Ovary (tissue), 9 donors: ENCODE data around the gene SEMA4D. TPM values are rescaled to one million over a fixed set of nuclear protein-coding genes. Genes with fewer than 3 reads are reported as not detected.

Experiments
- DNase-seq, 5 donors: peaks; one replicate each; pipeline ENCODE4 v3.0.0-alpha.2; 2019 to 2020
- H3K27ac ChIP-seq, 2 donors: fragments of 200-600 bp; one replicate each; pipeline versions ENCODE4 v1.5.1 to v1.8.0; 2019 to 2022
- H3K27me3 ChIP-seq: fragments of 200-600 bp; one replicate; pipeline ENCODE4 v1.8.0; 2022
- H3K36me3 ChIP-seq: fragments of 200-600 bp; sonication (generic); one replicate; pipeline ENCODE4 v1.5.1; 2019
- H3K4me1 ChIP-seq: one replicate; pipeline ENCODE4 v1.8.1; 2013; ENCODE audit warnings: mild to moderate bottlenecking, moderate library complexity; ENCODE audit not compliant: insufficient read depth
- H3K4me3 ChIP-seq: fragments of 200-600 bp; sonication (generic); one replicate; pipeline ENCODE4 v1.5.1; 2017
- H3K9me3 ChIP-seq, 2 donors: fragments of 200-600 bp in 1 of 2; sonication (generic) in 1 of 2; one replicate each; pipeline versions ENCODE4 v1.5.1 to v1.8.1; 2013 to 2019; ENCODE audit warnings: mild to moderate bottlenecking in 1 of 2, moderate library complexity in 1 of 2
- EP300 ChIP-seq: sonication (generic); formaldehyde crosslinking; IDR thresholded peaks from one replicate; pipeline ENCODE4 v1.6.1; 2017; ENCODE audit warnings: antibody characterized with exemption
- POLR2A ChIP-seq: fragments of 450-650 bp; IDR thresholded peaks from one replicate; pipeline ENCODE4 v1.6.1; 2017; ENCODE audit warnings: antibody characterized with exemption, mild to moderate bottlenecking, moderate library complexity
- WGBS, 3 donors: extraction: QIAGEN DNeasy Blood & Tissue Kit in 1 of 3; methylation state at CpG; one replicate each; pipeline versions ENCODE4 v1.1.5 to v1.1.7; 2013 to 2017; 5-methylcytosine and 5-hydroxymethylcytosine counted together
- intact Hi-C, 4 donors: fragments of 100-400 bp; cut with DNase I; formaldehyde crosslinking; loops; one replicate each; pipeline versions ENCODE4 v1.11.0 to v1.15.1; 2022 to 2023
- polyA plus RNA-seq, 2 donors: library from polyadenylated mRNA; stranded (reverse); fragments of 200-250 nt in 1 of 2; fragments of 350-450 nt in 1 of 2; fragmentation: Illumina TruSeq in 1 of 2; extraction: RNeasy Lipid Tissue Mini Kit (QIAGEN cat#74804) in 1 of 2; gene quantifications; one replicate each; pipeline ENCODE4 v1.2.3, GENCODE V29; 2013 to 2014
- total RNA-seq, 7 donors: library from RNA; depleted of rRNA in 2 of 7; stranded (reverse); fragments of >200 nt in 2 of 7; fragmentation: NEBNext Ultra II Directional in 3 of 7; extraction: Animal tissue kit (Norgen Biotek cat#: 25700) in 3 of 7; gene quantifications; one replicate each; pipeline versions ENCODE4 v1.1.0 to v1.2.4, GENCODE V29; 2016 to 2023
- TF ChIP-seq, protein P1 (sequence below), 3 donors: fragments of 450-650 bp in 2 of 3; fragments of 200-600 bp in 1 of 3; IDR thresholded peaks; one replicate each; pipeline versions ENCODE4 v1.5.1 to v1.8.0; 2016 to 2022; ENCODE audit warnings: antibody characterized with exemption in 3 of 3, mild to moderate bottlenecking in 1 of 3
- donor health status: DM: no; HTN: no; CAD: no; lungs with moderate emphysema.
- donor health status: DM: no; HTN: no; CAD: no.
- donor health status: Bipolar disorder and iron deficiency.
- donor health status: DM: yes; HTN: yes; CAD: no.
- donor health status: DM: no; HTN: no; CAD: no.
- donor health status: DM: yes; HTN: yes; CAD: no.

The SEMA4D gene
- total and polyA plus RNA-seq, 9 donors = 6.0 to 27.2 (median 16.7) TPM

DNA sequence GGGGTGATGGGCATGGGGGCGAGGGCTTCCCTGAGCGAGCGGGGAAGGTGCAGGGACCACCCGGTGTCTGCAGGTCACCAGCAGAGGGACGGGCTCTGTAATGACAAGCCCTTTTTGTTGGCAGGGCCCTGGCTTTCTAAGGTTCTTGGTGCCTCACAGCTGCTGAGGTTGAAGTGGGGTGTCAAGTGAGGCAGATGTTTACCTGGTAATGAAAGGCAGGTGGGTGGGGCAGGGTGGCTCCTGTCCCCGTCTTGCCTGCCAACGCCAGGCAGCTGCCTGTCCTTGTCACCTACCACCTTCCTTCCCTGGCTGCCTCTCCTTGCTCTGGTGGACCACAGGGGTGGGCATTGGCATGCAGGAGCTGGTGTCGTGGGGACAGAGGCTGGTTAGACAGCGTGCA lies 41.0 kb upstream of the SEMA4D start:
- no peaks in the 10 kb centered on the region for H3K27me3 ChIP-seq
- TF ChIP-seq EP300 (no peak), POLR2A (no peak)
- TF ChIP-seq, protein P1, sequence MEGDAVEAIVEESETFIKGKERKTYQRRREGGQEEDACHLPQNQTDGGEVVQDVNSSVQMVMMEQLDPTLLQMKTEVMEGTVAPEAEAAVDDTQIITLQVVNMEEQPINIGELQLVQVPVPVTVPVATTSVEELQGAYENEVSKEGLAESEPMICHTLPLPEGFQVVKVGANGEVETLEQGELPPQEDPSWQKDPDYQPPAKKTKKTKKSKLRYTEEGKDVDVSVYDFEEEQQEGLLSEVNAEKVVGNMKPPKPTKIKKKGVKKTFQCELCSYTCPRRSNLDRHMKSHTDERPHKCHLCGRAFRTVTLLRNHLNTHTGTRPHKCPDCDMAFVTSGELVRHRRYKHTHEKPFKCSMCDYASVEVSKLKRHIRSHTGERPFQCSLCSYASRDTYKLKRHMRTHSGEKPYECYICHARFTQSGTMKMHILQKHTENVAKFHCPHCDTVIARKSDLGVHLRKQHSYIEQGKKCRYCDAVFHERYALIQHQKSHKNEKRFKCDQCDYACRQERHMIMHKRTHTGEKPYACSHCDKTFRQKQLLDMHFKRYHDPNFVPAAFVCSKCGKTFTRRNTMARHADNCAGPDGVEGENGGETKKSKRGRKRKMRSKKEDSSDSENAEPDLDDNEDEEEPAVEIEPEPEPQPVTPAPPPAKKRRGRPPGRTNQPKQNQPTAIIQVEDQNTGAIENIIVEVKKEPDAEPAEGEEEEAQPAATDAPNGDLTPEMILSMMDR (IDR thresholded peaks at IDR 0.05) = no peak
- WGBS, 3 donors = 92 to 95% (median 94%) methylated on average over 9 of the region's 9 CpGs
- intact Hi-C loops = no loop called here
- H3K36me3 ChIP-seq = no peaks in the 10 kb centered on the region
- H3K4me1 ChIP-seq = no peaks in the 10 kb centered on the region
- H3K4me3 ChIP-seq = no peak overlapping the region
- no peak overlapping the region for H3K27ac ChIP-seq
- H3K9me3 ChIP-seq = no peaks in the 10 kb centered on the region
- no peak for DNase-seq

DNA sequence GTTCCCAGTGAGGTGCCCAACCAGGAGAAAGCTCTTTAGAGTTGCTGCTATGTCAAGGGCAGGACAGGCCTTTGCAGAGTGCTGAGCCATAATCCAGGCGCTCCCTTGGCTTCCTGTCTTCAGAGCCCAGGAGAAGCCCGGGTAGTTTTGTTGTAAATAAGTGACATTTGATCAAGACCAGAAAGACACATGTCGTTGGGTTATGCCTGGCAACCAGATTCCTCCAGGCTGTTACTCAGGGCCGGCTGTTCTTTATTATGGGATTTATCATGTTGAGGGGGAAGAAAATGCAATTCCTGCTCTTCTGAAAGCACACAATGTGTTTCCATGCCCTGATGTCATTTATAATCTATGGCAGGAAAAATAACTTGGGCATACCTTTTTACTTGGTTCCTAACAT lies 39.3 kb upstream of the SEMA4D start:
- H3K4me3 ChIP-seq = no peak overlapping the region
- no peaks in the 10 kb centered on the region for H3K27me3 ChIP-seq
- H3K4me1 ChIP-seq = no peaks in the 10 kb centered on the region
- DNase-seq = no peak
- TF ChIP-seq, protein P1 (IDR thresholded peaks at IDR 0.05) = no peak
- TF ChIP-seq POLR2A (no peak), EP300 (no peak)
- 67 to 73% (median 69%) methylated on average over 4 of the region's 4 CpGs for WGBS, 3 donors
- no peak overlapping the region for H3K27ac ChIP-seq
- intact Hi-C loops = no loop called here
- H3K9me3 ChIP-seq = no peaks in the 10 kb centered on the region
- no peaks in the 10 kb centered on the region for H3K36me3 ChIP-seq

DNA sequence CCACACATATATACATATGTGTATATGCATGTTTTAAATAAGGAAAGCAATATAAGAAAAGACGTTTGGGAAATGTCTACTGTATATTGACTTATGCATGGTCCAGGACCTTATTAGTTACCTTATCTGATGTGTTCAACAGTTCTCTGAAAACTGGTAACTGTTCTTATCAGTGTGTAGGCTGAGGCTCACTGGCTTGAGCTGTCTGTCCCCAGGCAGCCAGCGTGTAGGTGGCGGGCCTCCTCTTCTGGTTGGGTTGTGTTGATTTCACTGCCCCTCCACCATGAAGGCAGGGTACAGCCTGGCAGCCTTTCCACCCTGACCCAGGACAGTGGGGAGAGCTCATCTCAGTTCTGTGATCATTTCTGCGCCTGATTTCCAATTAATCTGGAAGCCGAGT lies 38.7 kb upstream of the SEMA4D start:
- TF ChIP-seq, protein P1 (IDR thresholded peaks at IDR 0.05) = no peak
- TF ChIP-seq EP300 (no peak), POLR2A (no peak)
- WGBS, 3 donors = 83 to 88% (median 85%) methylated on average over 5 of the region's 5 CpGs
- intact Hi-C loops = no loop called here
- no peaks in the 10 kb centered on the region for H3K36me3 ChIP-seq
- H3K27me3 ChIP-seq = no peaks in the 10 kb centered on the region
- H3K27ac ChIP-seq = no peak overlapping the region
- no peaks in the 10 kb centered on the region for H3K4me1 ChIP-seq
- H3K9me3 ChIP-seq = no peaks in the 10 kb centered on the region
- DNase-seq = no peak
- H3K4me3 ChIP-seq = no peak overlapping the region

DNA sequence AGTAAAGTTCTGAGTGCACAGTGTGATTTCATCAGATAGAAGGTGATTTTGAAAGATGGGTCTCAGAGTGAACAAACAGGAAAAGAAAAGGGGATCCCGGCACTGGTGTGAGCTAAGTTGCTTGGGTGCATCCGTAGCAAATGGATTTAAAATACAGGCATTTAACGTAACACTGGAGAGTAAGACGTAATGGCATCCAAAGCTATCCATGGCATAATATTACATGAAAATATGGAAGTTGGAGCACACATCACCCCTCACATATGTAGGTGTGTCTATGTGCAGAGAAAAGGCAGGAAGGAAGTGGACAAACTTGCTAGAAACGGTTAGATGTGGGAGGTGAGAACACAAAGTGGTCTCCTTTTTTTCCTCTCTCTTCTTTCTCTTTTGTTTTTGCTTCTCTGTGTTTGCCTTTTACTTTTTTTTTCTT lies 38.2 kb upstream of the SEMA4D start:
- 76 to 80% (median 77%) methylated on average over 5 of the region's 5 CpGs for WGBS, 3 donors
- Histone ChIP-seq H3K4me3 (no peak overlapping the region), H3K36me3 (no peaks in the 10 kb centered on the region), H3K27ac (no peak overlapping the region), H3K9me3 (no peaks in the 10 kb centered on the region), H3K27me3 (no peaks in the 10 kb centered on the region), H3K4me1 (no peaks in the 10 kb centered on the region)
- DNase-seq = no peak
- TF ChIP-seq, protein P1 (IDR thresholded peaks at IDR 0.05) = no peak
- intact Hi-C loops = no loop called here

DNA sequence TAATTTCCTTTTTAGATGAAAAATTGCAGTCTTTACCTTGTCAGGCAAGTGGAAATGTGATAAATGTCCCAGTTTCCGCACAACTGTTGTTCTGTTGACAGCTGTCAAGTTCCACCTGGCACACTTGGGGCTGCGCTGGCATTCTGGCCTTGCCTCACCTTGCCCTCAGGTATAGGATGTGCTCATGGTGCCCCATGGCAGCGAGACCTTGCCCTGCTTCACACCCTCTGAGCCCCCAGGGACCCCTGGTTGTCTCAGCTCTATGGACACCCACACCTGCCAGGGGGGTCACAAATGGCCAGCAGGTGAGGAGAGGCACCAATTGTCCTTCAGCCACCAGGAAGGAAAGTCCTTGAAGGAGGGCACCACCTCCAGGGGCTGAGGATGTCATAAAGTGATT lies 37.5 kb upstream of the SEMA4D start:
- intact Hi-C loops = loop anchor here in 1 of 4 donors (2.0 kb wide), 1 partner anchor 523 kb away; no protein-coding TSS in a partner anchor
- TF ChIP-seq EP300 = no peak
- TF ChIP-seq, protein P1 (IDR thresholded peaks at IDR 0.05) = no peak
- no peak for TF ChIP-seq POLR2A
- no peak for DNase-seq
- Histone ChIP-seq H3K4me3 (no peak overlapping the region), H3K27me3 (no peaks in the 10 kb centered on the region), H3K9me3 (no peaks in the 10 kb centered on the region), H3K4me1 (no peaks in the 10 kb centered on the region), H3K27ac (no peak overlapping the region), H3K36me3 (no peaks in the 10 kb centered on the region)
- 92 to 94% (median 93%) methylated on average over 3 of the region's 3 CpGs for WGBS, 3 donors
